ENCODE measurements around the gene P2RY2. TPM values are rescaled to one million over a fixed set of nuclear protein-coding genes. Genes with fewer than 3 reads are reported as not detected.
A peak's percentile ranks its signal among the peaks of the same experiment; 100 is the strongest.
"Not testable (repeated sequence)": the region's sequence is repeated elsewhere in the genome, so short reads cannot be mapped to it uniquely, and the experiment has no call there.

Gene P2RY2
- polyA plus RNA-seq, 2 donors, result 17.8 to 26.0 TPM

- Histone ChIP-seq H3K4me3 (ENCODE audit: low read depth in 1 of 2, low read length in 2 of 2) (no peak overlapping the region), H3K4me1 (ENCODE audit: control insufficient read depth in 2 of 2, insufficient read depth in 2 of 2, low read length in 1 of 2) (peaks cover 10 to 40% of the 10 kb centered on the region in 2 donors), H3K27ac (ENCODE audit: low read depth in 2 of 2, low read length in 1 of 2) (peak overlapping the region; percentile 98 to 100), H3K27me3 (ENCODE audit: control insufficient read depth in 1 of 2, insufficient read depth in 2 of 2, low read length in 2 of 2) (no peaks in the 10 kb centered on the region), H3K36me3 (ENCODE audit: control insufficient read depth in 2 of 2, insufficient read depth in 2 of 2, low read length in 1 of 2) (no peaks in the 10 kb centered on the region), H3K9me3 (ENCODE audit: control insufficient read depth in 2 of 2, insufficient read depth in 1 of 2, low read depth in 1 of 2, low read length in 1 of 2) (no peaks in the 10 kb centered on the region)
- WGBS, 2 donors, result 50 to 69% methylated on average over 3 of the region's 3 CpGs
Observed at GRCh38 chr11:73194034-73194507, 24.0 kb upstream of the P2RY2 start.

- Histone ChIP-seq H3K9me3 (ENCODE audit: control insufficient read depth in 2 of 2, insufficient read depth in 1 of 2, low read depth in 1 of 2, low read length in 1 of 2) (no peaks in the 10 kb centered on the region), H3K4me1 (ENCODE audit: control insufficient read depth in 2 of 2, insufficient read depth in 2 of 2, low read length in 1 of 2) (peaks cover 10 to 36% of the 10 kb centered on the region in 2 donors), H3K27me3 (ENCODE audit: control insufficient read depth in 1 of 2, insufficient read depth in 2 of 2, low read length in 2 of 2) (no peaks in the 10 kb centered on the region), H3K27ac (ENCODE audit: low read depth in 2 of 2, low read length in 1 of 2) (peak overlapping the region; percentile 98 to 100), H3K4me3 (ENCODE audit: low read depth in 1 of 2, low read length in 2 of 2) (no peak overlapping the region), H3K36me3 (ENCODE audit: control insufficient read depth in 2 of 2, insufficient read depth in 2 of 2, low read length in 1 of 2) (no peaks in the 10 kb centered on the region)
- WGBS, 2 donors, result 50 to 68% methylated on average over 8 of the region's 8 CpGs
Observed at GRCh38 chr11:73194593-73194992, 23.5 kb upstream of the P2RY2 start.

GRCh38 chr11:73195191-73196007, 22.7 kb upstream of the P2RY2 start:
- no peaks in the 10 kb centered on the region for H3K27me3 ChIP-seq (ENCODE audit: control insufficient read depth in 1 of 2, insufficient read depth in 2 of 2, low read length in 2 of 2)
- no peaks in the 10 kb centered on the region for H3K9me3 ChIP-seq (ENCODE audit: control insufficient read depth in 2 of 2, insufficient read depth in 1 of 2, low read depth in 1 of 2, low read length in 1 of 2)
- H3K4me3 ChIP-seq (ENCODE audit: low read depth in 1 of 2, low read length in 2 of 2), result no peak overlapping the region
- H3K27ac ChIP-seq (ENCODE audit: low read depth in 2 of 2, low read length in 1 of 2), result peak overlapping the region; percentile 98 to 100
- H3K36me3 ChIP-seq (ENCODE audit: control insufficient read depth in 2 of 2, insufficient read depth in 2 of 2, low read length in 1 of 2), result no peaks in the 10 kb centered on the region
- H3K4me1 ChIP-seq (ENCODE audit: control insufficient read depth in 2 of 2, insufficient read depth in 2 of 2, low read length in 1 of 2), result peaks cover 10 to 33% of the 10 kb centered on the region in 2 donors
- WGBS, 2 donors, result 54 to 60% methylated on average over 3 of the region's 3 CpGs

GRCh38 chr11:73196576-73196975, 21.5 kb upstream of the P2RY2 start:
- Histone ChIP-seq H3K9me3 (ENCODE audit: control insufficient read depth in 2 of 2, insufficient read depth in 1 of 2, low read depth in 1 of 2, low read length in 1 of 2) (no peaks in the 10 kb centered on the region), H3K27me3 (ENCODE audit: control insufficient read depth in 1 of 2, insufficient read depth in 2 of 2, low read length in 2 of 2) (no peaks in the 10 kb centered on the region), H3K27ac (ENCODE audit: low read depth in 2 of 2, low read length in 1 of 2) (peak overlapping the region; percentile 76 to 92), H3K36me3 (ENCODE audit: control insufficient read depth in 2 of 2, insufficient read depth in 2 of 2, low read length in 1 of 2) (no peaks in the 10 kb centered on the region), H3K4me3 (ENCODE audit: low read depth in 1 of 2, low read length in 2 of 2) (no peak overlapping the region), H3K4me1 (ENCODE audit: control insufficient read depth in 2 of 2, insufficient read depth in 2 of 2, low read length in 1 of 2) (peaks cover 10 to 29% of the 10 kb centered on the region in 2 donors)
- 84 to 93% methylated on average over 4 to 6 of the region's 6 CpGs for WGBS, 2 donors

GRCh38 chr11:73197348-73197747, 20.7 kb upstream of the P2RY2 start:
- WGBS, 2 donors, result 51 to 72% methylated on average over 4 of the region's 4 CpGs
- Histone ChIP-seq H3K36me3 (ENCODE audit: control insufficient read depth in 2 of 2, insufficient read depth in 2 of 2, low read length in 1 of 2) (no peaks in the 10 kb centered on the region), H3K27me3 (ENCODE audit: control insufficient read depth in 1 of 2, insufficient read depth in 2 of 2, low read length in 2 of 2) (no peaks in the 10 kb centered on the region), H3K27ac (ENCODE audit: low read depth in 2 of 2, low read length in 1 of 2) (peak overlapping the region; percentile 65 to 89), H3K9me3 (ENCODE audit: control insufficient read depth in 2 of 2, insufficient read depth in 1 of 2, low read depth in 1 of 2, low read length in 1 of 2) (no peaks in the 10 kb centered on the region), H3K4me1 (ENCODE audit: control insufficient read depth in 2 of 2, insufficient read depth in 2 of 2, low read length in 1 of 2) (peaks cover 10 to 34% of the 10 kb centered on the region in 2 donors), H3K4me3 (ENCODE audit: low read depth in 1 of 2, low read length in 2 of 2) (no peak overlapping the region)

GRCh38 chr11:73197787-73198186, 20.3 kb upstream of the P2RY2 start:
- H3K4me1 ChIP-seq (ENCODE audit: control insufficient read depth in 2 of 2, insufficient read depth in 2 of 2, low read length in 1 of 2), result peaks cover 10 to 35% of the 10 kb centered on the region in 2 donors
- not testable (repeated sequence) for H3K9me3 ChIP-seq (ENCODE audit: control insufficient read depth in 2 of 2, insufficient read depth in 1 of 2, low read depth in 1 of 2, low read length in 1 of 2); H3K27me3 ChIP-seq (ENCODE audit: control insufficient read depth in 1 of 2, insufficient read depth in 2 of 2, low read length in 2 of 2); H3K36me3 ChIP-seq (ENCODE audit: control insufficient read depth in 2 of 2, insufficient read depth in 2 of 2, low read length in 1 of 2); H3K4me3 ChIP-seq (ENCODE audit: low read depth in 1 of 2, low read length in 2 of 2)
- peak overlapping the region; percentile 65 to 89 for H3K27ac ChIP-seq (ENCODE audit: low read depth in 2 of 2, low read length in 1 of 2)
- 93% methylated on average over 7 of the region's 7 CpGs for WGBS, 2 donors

- H3K9me3 ChIP-seq (ENCODE audit: control insufficient read depth in 2 of 2, insufficient read depth in 1 of 2, low read depth in 1 of 2, low read length in 1 of 2), result no peaks in the 10 kb centered on the region
- H3K4me1 ChIP-seq (ENCODE audit: control insufficient read depth in 2 of 2, insufficient read depth in 2 of 2, low read length in 1 of 2), result peaks cover 10 to 27% of the 10 kb centered on the region in 2 donors
- H3K36me3 ChIP-seq (ENCODE audit: control insufficient read depth in 2 of 2, insufficient read depth in 2 of 2, low read length in 1 of 2), result no peaks in the 10 kb centered on the region
- peak overlapping the region in 1 of 2 donors; percentile 80 for H3K27ac ChIP-seq (ENCODE audit: low read depth in 2 of 2, low read length in 1 of 2)
- H3K4me3 ChIP-seq (ENCODE audit: low read depth in 1 of 2, low read length in 2 of 2), result no peak overlapping the region
- H3K27me3 ChIP-seq (ENCODE audit: control insufficient read depth in 1 of 2, insufficient read depth in 2 of 2, low read length in 2 of 2), result no peaks in the 10 kb centered on the region
- WGBS, 2 donors, result 54 to 68% methylated on average over 3 of the region's 3 CpGs
Observed at GRCh38 chr11:73198677-73199076, 19.4 kb upstream of the P2RY2 start.

GRCh38 chr11:73199446-73199845, 18.6 kb upstream of the P2RY2 start:
- Histone ChIP-seq H3K27me3 (ENCODE audit: control insufficient read depth in 1 of 2, insufficient read depth in 2 of 2, low read length in 2 of 2) (no peaks in the 10 kb centered on the region), H3K9me3 (ENCODE audit: control insufficient read depth in 2 of 2, insufficient read depth in 1 of 2, low read depth in 1 of 2, low read length in 1 of 2) (no peaks in the 10 kb centered on the region), H3K27ac (ENCODE audit: low read depth in 2 of 2, low read length in 1 of 2) (peak overlapping the region in 1 of 2 donors; percentile 83), H3K4me3 (ENCODE audit: low read depth in 1 of 2, low read length in 2 of 2) (no peak overlapping the region), H3K36me3 (ENCODE audit: control insufficient read depth in 2 of 2, insufficient read depth in 2 of 2, low read length in 1 of 2) (no peaks in the 10 kb centered on the region), H3K4me1 (ENCODE audit: control insufficient read depth in 2 of 2, insufficient read depth in 2 of 2, low read length in 1 of 2) (peaks cover 5 to 22% of the 10 kb centered on the region in 2 donors)
- 79 to 87% methylated on average over 4 of the region's 4 CpGs for WGBS, 2 donors

GRCh38 chr11:73200256-73200655, 17.8 kb upstream of the P2RY2 start:
- Histone ChIP-seq H3K4me3 (ENCODE audit: low read depth in 1 of 2, low read length in 2 of 2) (no peak overlapping the region), H3K4me1 (ENCODE audit: control insufficient read depth in 2 of 2, insufficient read depth in 2 of 2, low read length in 1 of 2) (peaks cover 3 to 18% of the 10 kb centered on the region in 2 donors), H3K9me3 (ENCODE audit: control insufficient read depth in 2 of 2, insufficient read depth in 1 of 2, low read depth in 1 of 2, low read length in 1 of 2) (no peaks in the 10 kb centered on the region), H3K27ac (ENCODE audit: low read depth in 2 of 2, low read length in 1 of 2) (peak overlapping the region; percentile 94), H3K36me3 (ENCODE audit: control insufficient read depth in 2 of 2, insufficient read depth in 2 of 2, low read length in 1 of 2) (no peaks in the 10 kb centered on the region), H3K27me3 (ENCODE audit: control insufficient read depth in 1 of 2, insufficient read depth in 2 of 2, low read length in 2 of 2) (no peaks in the 10 kb centered on the region)

- 53 to 64% methylated on average over 6 of the region's 6 CpGs for WGBS, 2 donors
- Histone ChIP-seq H3K9me3 (ENCODE audit: control insufficient read depth in 2 of 2, insufficient read depth in 1 of 2, low read depth in 1 of 2, low read length in 1 of 2) (no peaks in the 10 kb centered on the region), H3K27ac (ENCODE audit: low read depth in 2 of 2, low read length in 1 of 2) (peak overlapping the region; percentile 94 to 95), H3K27me3 (ENCODE audit: control insufficient read depth in 1 of 2, insufficient read depth in 2 of 2, low read length in 2 of 2) (no peaks in the 10 kb centered on the region), H3K36me3 (ENCODE audit: control insufficient read depth in 2 of 2, insufficient read depth in 2 of 2, low read length in 1 of 2) (no peaks in the 10 kb centered on the region), H3K4me3 (ENCODE audit: low read depth in 1 of 2, low read length in 2 of 2) (no peak overlapping the region), H3K4me1 (ENCODE audit: control insufficient read depth in 2 of 2, insufficient read depth in 2 of 2, low read length in 1 of 2) (peaks cover 3 to 14% of the 10 kb centered on the region in 2 donors)
Observed at GRCh38 chr11:73201249-73201648, 16.8 kb upstream of the P2RY2 start.
